Activated CD4-positive, alpha-beta T cell treated with anti-CD3 and anti-CD28 coated beads for 36 hours (primary cell): ENCODE data around the gene SLC17A5. TPM values are rescaled to one million over a fixed set of nuclear protein-coding genes. Genes with fewer than 3 reads are reported as not detected.
"Not testable (repeated sequence)": the region's sequence is repeated elsewhere in the genome, so short reads cannot be mapped to it uniquely, and the experiment has no call there.

Source experiments
- ATAC-seq: fragments of 200-7000 bp; cut with Tn5 transposase; one replicate; pipeline ENCODE4 v1.10.0; 2021; ENCODE audit warnings: mild to moderate bottlenecking, moderate library complexity
- CTCF ChIA-PET: fragments of 350-600 bp; sonication (Branson Sonifier 250); formaldehyde crosslinking; loops from one replicate; lab custom pipeline; 2021; ENCODE audit warnings: antibody characterized with exemption; lab: Charles Lee
- POLR2A ChIA-PET: fragments of 350-600 bp; sonication (Branson Sonifier 250); formaldehyde crosslinking; loops from one replicate; lab custom pipeline; 2021; ENCODE audit warnings: antibody characterized with exemption, inconsistent platforms; lab: Charles Lee
- DNase-seq: peaks from one replicate; pipeline ENCODE4 v3.0.0-alpha.2; 2020
- H3K27ac Mint-ChIP-seq: one replicate; pipeline ENCODE4 v1.8.0; 2021; ENCODE audit warnings: mixed read lengths
- H3K27me3 Mint-ChIP-seq: one replicate; pipeline ENCODE4 v1.8.0; 2021; ENCODE audit warnings: mixed read lengths
- H3K36me3 Mint-ChIP-seq: one replicate; pipeline ENCODE4 v1.8.0; 2021; ENCODE audit warnings: low read depth, mixed read lengths
- H3K4me1 Mint-ChIP-seq: one replicate; pipeline ENCODE4 v1.8.0; 2021; ENCODE audit warnings: mixed read lengths
- H3K4me3 Mint-ChIP-seq: one replicate; pipeline ENCODE4 v1.8.0; 2021; ENCODE audit warnings: mild to moderate bottlenecking, moderate library complexity, mixed read lengths
- H3K9me3 Mint-ChIP-seq: one replicate; pipeline ENCODE4 v1.8.0; 2021; ENCODE audit warnings: low read depth, mixed read lengths
- intact Hi-C, 2 experiments: fragments of 100-400 bp; cut with DNase I in 1 of 2; cut with micrococcal nuclease in 1 of 2; formaldehyde crosslinking; loops; one replicate each; pipeline versions ENCODE4 v1.14.2 to v1.15.1; 2022 to 2024; cut with DNase I, micrococcal nuclease
- total RNA-seq, 2 experiments: library from RNA; stranded (reverse); gene quantifications; one replicate each; pipeline ENCODE4 v1.2.3, GENCODE V29; 2021

The SLC17A5 gene
- total RNA-seq, 2 experiments from 2014 or later, result 3.2 to 4.0 TPM

GRCh38 chr6:73556836-73557235 lies 97.0 kb downstream of the SLC17A5 start:
- Mint-ChIP-seq H3K36me3 (no peaks in the 10 kb centered on the region), H3K4me1 (peaks cover 28% of the 10 kb centered on the region), H3K4me3 (no peak overlapping the region), H3K27ac (no peak overlapping the region), H3K9me3 (no peaks in the 10 kb centered on the region), H3K27me3 (no peaks in the 10 kb centered on the region)
- ChIA-PET CTCF (interaction anchor here (1.0 kb wide), 1 partner anchor 24 kb away, joined by 4 read pairs; no protein-coding TSS in a partner anchor), POLR2A (no interaction called here)
- intact Hi-C loops, result no loop called here
- ATAC-seq (no peak), DNase-seq (no peak)

GRCh38 chr6:73555380-73555949 lies 98.3 kb downstream of the SLC17A5 start:
- intact Hi-C loops, POLR2A ChIA-PET, H3K9me3 Mint-ChIP-seq, H3K36me3 Mint-ChIP-seq, H3K4me3 Mint-ChIP-seq, H3K27me3 Mint-ChIP-seq, H3K27ac Mint-ChIP-seq, ATAC-seq, DNase-seq: not testable (repeated sequence)
- H3K4me1 Mint-ChIP-seq, result peaks cover 21% of the 10 kb centered on the region
- CTCF ChIA-PET, result interaction anchor here (1.2 kb wide), 1 partner anchor 25 kb away, joined by 3 read pairs; no protein-coding TSS in a partner anchor

GRCh38 chr6:73551115-73551514 lies 102.7 kb downstream of the SLC17A5 start:
- H3K36me3 Mint-ChIP-seq, DNase-seq, H3K9me3 Mint-ChIP-seq, H3K4me3 Mint-ChIP-seq, H3K4me1 Mint-ChIP-seq, intact Hi-C loops, H3K27ac Mint-ChIP-seq, ATAC-seq, H3K27me3 Mint-ChIP-seq, POLR2A ChIA-PET: not testable (repeated sequence)
- CTCF ChIA-PET, result interaction anchor here (0.7 kb wide), 1 partner anchor 1858 kb away, joined by 3 read pairs; no protein-coding TSS in a partner anchor

- H3K4me1 Mint-ChIP-seq, result no peaks in the 10 kb centered on the region
- H3K9me3 Mint-ChIP-seq, result no peaks in the 10 kb centered on the region
- ChIA-PET POLR2A (interaction anchor here (0.6 kb wide), 1 partner anchor 35 kb away, joined by 3 read pairs; no protein-coding TSS in a partner anchor), CTCF (interaction anchor here (0.6 to 1.4 kb wide), 7 partner anchors 16 to 339 kb away, joined by 3 to 4 read pairs (median 3); no protein-coding TSS in a partner anchor)
- no peaks in the 10 kb centered on the region for H3K36me3 Mint-ChIP-seq
- no peaks in the 10 kb centered on the region for H3K27me3 Mint-ChIP-seq
- ATAC-seq, result no peak
- no peak overlapping the region for H3K27ac Mint-ChIP-seq
- no peak overlapping the region for H3K4me3 Mint-ChIP-seq
- no peak for DNase-seq
- intact Hi-C loops, result no loop called here
Observed at GRCh38 chr6:73548458-73549446, 105.0 kb downstream of the SLC17A5 start.

- Mint-ChIP-seq H3K4me1 (no peaks in the 10 kb centered on the region), H3K9me3 (no peaks in the 10 kb centered on the region), H3K4me3 (no peak overlapping the region), H3K36me3 (no peaks in the 10 kb centered on the region), H3K27me3 (no peaks in the 10 kb centered on the region), H3K27ac (no peak overlapping the region)
- ATAC-seq (no peak), DNase-seq (no peak)
- POLR2A ChIA-PET, result no interaction called here
- intact Hi-C loops, result no loop called here
- CTCF ChIA-PET, result interaction anchor here (1.6 kb wide), 1 partner anchor 64 kb away, joined by 4 read pairs; no protein-coding TSS in a partner anchor
Observed at GRCh38 chr6:73547036-73547435, 106.8 kb downstream of the SLC17A5 start.

Other genes starting within 250 kb of the SLC17A5 start
- gene CGAS, start 201.7 kb downstream of the SLC17A5 start, total RNA-seq, result 10 to 100 TPM; 22.2 to 24.1 TPM
- 10 to 100 TPM; 45.0 to 49.7 TPM for gene MTO1, start 192.3 kb downstream of the SLC17A5 start, total RNA-seq
- gene EEF1A1, start 133.0 kb downstream of the SLC17A5 start, total RNA-seq, result over 10,000 TPM; 11,209 to 15,482 TPM
- 10 to 100 TPM; 13.2 to 15.8 TPM for gene CD109, start 42.2 kb upstream of the SLC17A5 start, total RNA-seq